ENCODE data around the gene EGFR.

EGFR gene

GRCh38 chr7:55157764-55158105, 138.9 kb downstream of the EGFR start:
- no peak for ATAC-seq
- no peak for TF ChIP-seq CREB5 (CRISPR knock-in tag; IDR thresholded peaks at IDR 0.05; ENCODE audit: low read depth)
- TF ChIP-seq SNAI2 (CRISPR knock-in tag; IDR thresholded peaks at IDR 0.05): no peak
- no peak for TF ChIP-seq GLIS3 (CRISPR knock-in tag; IDR thresholded peaks at IDR 0.05)
- TF ChIP-seq BACH2 (CRISPR knock-in tag; IDR thresholded peaks at IDR 0.05; ENCODE audit: borderline replicate concordance): no peak
- no peak for TF ChIP-seq RARB (CRISPR knock-in tag; IDR thresholded peaks at IDR 0.05)

GRCh38 chr7:55158541-55159382, 139.9 kb downstream of the EGFR start:
- ATAC-seq: peak; percentile 49
- TF ChIP-seq CSRNP3 (CRISPR knock-in tag; IDR thresholded peaks at IDR 0.05): no peak
- TF ChIP-seq BACH2 (CRISPR knock-in tag; IDR thresholded peaks at IDR 0.05; ENCODE audit: borderline replicate concordance): no peak
- no peak for TF ChIP-seq SNAI2 (CRISPR knock-in tag; IDR thresholded peaks at IDR 0.05)
- no peak for TF ChIP-seq ZFP30 (CRISPR knock-in tag; IDR thresholded peaks at IDR 0.05)
- no peak for TF ChIP-seq RARB (CRISPR knock-in tag; IDR thresholded peaks at IDR 0.05)
- no peak for TF ChIP-seq POU6F1 (CRISPR knock-in tag; IDR thresholded peaks at IDR 0.05; ENCODE audit: borderline replicate concordance, low read depth)
- no peak for TF ChIP-seq TSHZ2 (CRISPR knock-in tag; IDR thresholded peaks at IDR 0.05)
- TF ChIP-seq GLIS3 (CRISPR knock-in tag; IDR thresholded peaks at IDR 0.05): no peak
- TF ChIP-seq ZC3H10 (CRISPR knock-in tag; IDR thresholded peaks at IDR 0.05): no peak
- no peak for TF ChIP-seq TOX (CRISPR knock-in tag; IDR thresholded peaks at IDR 0.05; ENCODE audit: borderline replicate concordance)
- TF ChIP-seq ZNF70 (CRISPR knock-in tag; IDR thresholded peaks at IDR 0.05): no peak
- no peak for TF ChIP-seq ESRRG (CRISPR knock-in tag; IDR thresholded peaks at IDR 0.05)
- no peak for TF ChIP-seq ZNF8 (CRISPR knock-in tag; IDR thresholded peaks at IDR 0.05)
- TF ChIP-seq ARNTL (CRISPR knock-in tag; IDR thresholded peaks at IDR 0.05; ENCODE audit: borderline replicate concordance, low read depth): no peak
- TF ChIP-seq PATZ1 (CRISPR knock-in tag; IDR thresholded peaks at IDR 0.05; ENCODE audit: borderline replicate concordance): no peak
- TF ChIP-seq PPARA (CRISPR knock-in tag; IDR thresholded peaks at IDR 0.05; ENCODE audit: borderline replicate concordance): no peak
- no peak for TF ChIP-seq ZNF565 (CRISPR knock-in tag; conservative IDR thresholded peaks at IDR 0.05; ENCODE audit: low read depth)
- no peak for TF ChIP-seq CSDC2 (CRISPR knock-in tag; IDR thresholded peaks at IDR 0.05)
- no peak for TF ChIP-seq ISL1 (CRISPR knock-in tag; IDR thresholded peaks at IDR 0.05)

GRCh38 chr7:55160539-55160938, 141.7 kb downstream of the EGFR start:
- ATAC-seq: peak; percentile 38
- TF ChIP-seq ISL1 (CRISPR knock-in tag; IDR thresholded peaks at IDR 0.05) (no peak), CREB5 (CRISPR knock-in tag; IDR thresholded peaks at IDR 0.05; ENCODE audit: low read depth) (no peak), RARB (CRISPR knock-in tag; IDR thresholded peaks at IDR 0.05) (no peak), PATZ1 (CRISPR knock-in tag; IDR thresholded peaks at IDR 0.05; ENCODE audit: borderline replicate concordance) (no peak), ZNF8 (CRISPR knock-in tag; IDR thresholded peaks at IDR 0.05) (no peak), ZC3H10 (CRISPR knock-in tag; IDR thresholded peaks at IDR 0.05) (no peak), SNAI2 (CRISPR knock-in tag; IDR thresholded peaks at IDR 0.05) (no peak), CSDC2 (CRISPR knock-in tag; IDR thresholded peaks at IDR 0.05) (no peak)

Data from SK-N-SH treated with all-trans-retinoic acid at 6 μM for 48 hours (cell line).